ENCODE measurements around the gene ZFYVE27. TPM values are rescaled to one million over a fixed set of nuclear protein-coding genes. Genes with fewer than 3 reads are reported as not detected.

ZFYVE27 gene
- total and polyA plus RNA-seq, 2 experiments from 2014 or later: 50.7 to 59.8 TPM

DNA sequence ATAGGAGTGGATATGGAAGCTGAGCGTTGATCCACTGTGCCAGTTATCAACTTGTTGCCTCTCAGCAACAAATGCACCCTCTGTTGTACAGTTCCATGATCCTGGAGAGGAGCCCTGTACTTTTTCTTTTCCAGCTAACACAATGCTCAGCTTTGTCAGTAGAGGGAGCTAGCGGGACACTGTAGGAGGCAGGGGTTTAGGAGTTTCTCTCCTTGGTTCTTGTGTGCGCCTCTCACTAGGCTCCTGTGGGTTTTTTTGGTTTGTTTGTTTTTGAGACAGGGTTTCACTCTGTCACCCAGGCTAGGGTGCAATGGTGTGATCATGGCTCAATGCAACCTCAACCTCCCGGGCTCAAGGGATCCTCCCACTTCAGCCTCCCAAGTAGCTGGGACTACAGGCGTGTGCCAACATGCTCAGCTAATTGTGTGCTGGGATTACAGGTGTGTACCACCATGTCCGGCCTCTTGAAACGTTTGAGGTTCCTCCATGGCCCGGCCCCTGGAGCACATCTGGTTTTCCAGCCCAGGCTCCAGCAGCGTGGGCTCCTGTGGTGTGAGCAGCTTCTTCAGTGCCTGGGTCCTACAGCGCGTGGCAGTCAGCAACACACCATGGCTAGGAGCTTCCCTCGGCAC lies 35.4 kb upstream of the ZFYVE27 start:
- Histone ChIP-seq H3K36me3 (no peaks in the 10 kb centered on the region), H3K4me1 (ENCODE audit: low read depth) (no peaks in the 10 kb centered on the region), H3K4me3 (no peak overlapping the region), H3K27ac (no peak overlapping the region), H3K9me3 (ENCODE audit: low read depth) (no peaks in the 10 kb centered on the region), H3K27me3 (no peaks in the 10 kb centered on the region)
- peak; percentile 80 to 84 for DNase-seq (ENCODE audit: low read depth in 1 of 2, low spot score in 1 of 2)
- TF ChIP-seq, protein P1, sequence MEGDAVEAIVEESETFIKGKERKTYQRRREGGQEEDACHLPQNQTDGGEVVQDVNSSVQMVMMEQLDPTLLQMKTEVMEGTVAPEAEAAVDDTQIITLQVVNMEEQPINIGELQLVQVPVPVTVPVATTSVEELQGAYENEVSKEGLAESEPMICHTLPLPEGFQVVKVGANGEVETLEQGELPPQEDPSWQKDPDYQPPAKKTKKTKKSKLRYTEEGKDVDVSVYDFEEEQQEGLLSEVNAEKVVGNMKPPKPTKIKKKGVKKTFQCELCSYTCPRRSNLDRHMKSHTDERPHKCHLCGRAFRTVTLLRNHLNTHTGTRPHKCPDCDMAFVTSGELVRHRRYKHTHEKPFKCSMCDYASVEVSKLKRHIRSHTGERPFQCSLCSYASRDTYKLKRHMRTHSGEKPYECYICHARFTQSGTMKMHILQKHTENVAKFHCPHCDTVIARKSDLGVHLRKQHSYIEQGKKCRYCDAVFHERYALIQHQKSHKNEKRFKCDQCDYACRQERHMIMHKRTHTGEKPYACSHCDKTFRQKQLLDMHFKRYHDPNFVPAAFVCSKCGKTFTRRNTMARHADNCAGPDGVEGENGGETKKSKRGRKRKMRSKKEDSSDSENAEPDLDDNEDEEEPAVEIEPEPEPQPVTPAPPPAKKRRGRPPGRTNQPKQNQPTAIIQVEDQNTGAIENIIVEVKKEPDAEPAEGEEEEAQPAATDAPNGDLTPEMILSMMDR (IDR thresholded peaks at IDR 0.05; ENCODE audit: low read depth, low read length): peak; percentile 94

DNA sequence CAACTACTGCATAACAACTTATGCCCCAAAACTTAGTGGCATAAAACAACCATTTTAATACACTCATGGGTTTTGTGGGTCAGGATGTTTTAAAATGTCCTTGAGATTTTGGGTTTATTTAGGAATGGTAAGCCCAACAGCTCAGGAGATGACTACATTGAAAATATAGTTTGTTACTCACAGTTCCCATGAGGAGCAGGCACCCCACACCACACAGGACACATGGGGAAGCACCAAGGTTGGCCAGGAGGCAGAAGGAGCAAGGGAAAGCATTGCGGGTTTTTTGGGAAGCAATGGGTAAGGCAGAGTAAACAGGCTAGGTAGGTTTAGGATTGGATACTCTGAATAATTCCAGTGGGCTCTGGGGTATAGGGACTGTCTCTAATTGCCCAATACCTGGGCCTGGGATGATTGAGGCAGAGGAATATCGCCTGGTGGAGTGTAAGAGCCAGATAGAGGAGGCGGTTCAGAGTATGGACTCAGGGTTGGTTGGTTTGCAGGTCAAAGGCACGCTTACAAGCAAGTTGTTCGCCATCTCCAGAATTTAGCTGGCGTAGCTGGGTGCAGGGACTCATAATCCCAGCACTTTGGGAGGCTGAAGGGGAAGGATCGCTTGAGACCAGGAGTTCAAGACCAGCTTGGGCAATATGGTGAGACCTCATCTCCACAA lies 33.4 kb upstream of the ZFYVE27 start:
- DNase-seq (ENCODE audit: low read depth in 1 of 2, low spot score in 1 of 2): no peak

DNA sequence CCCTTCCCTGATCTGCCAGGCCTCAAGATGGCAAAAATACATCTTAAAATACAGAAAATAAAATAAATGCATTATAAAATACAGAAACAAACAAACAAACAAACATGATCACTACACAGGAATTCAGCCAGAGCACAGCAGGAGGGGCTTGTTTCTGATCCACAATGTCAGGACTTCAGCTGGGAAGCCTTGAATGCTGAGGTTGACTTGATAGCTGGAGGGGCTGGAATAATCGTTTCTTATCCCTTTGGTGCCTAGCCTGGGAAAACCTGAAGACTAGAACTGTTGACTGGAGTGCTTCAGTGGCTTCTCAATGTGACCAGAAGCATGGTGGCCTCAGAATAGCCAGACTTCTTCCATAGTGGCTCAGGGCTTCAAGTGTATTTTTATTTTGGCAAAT lies 32.6 kb upstream of the ZFYVE27 start:
- Histone ChIP-seq H3K9me3 (ENCODE audit: low read depth) (no peaks in the 10 kb centered on the region), H3K4me3 (no peak overlapping the region), H3K27me3 (no peaks in the 10 kb centered on the region), H3K27ac (no peak overlapping the region), H3K36me3 (no peaks in the 10 kb centered on the region), H3K4me1 (ENCODE audit: low read depth) (peaks cover 3% of the 10 kb centered on the region)
- TF ChIP-seq, protein P1 (IDR thresholded peaks at IDR 0.05; ENCODE audit: low read depth, low read length): no peak
- no peak for DNase-seq (ENCODE audit: low read depth in 1 of 2, low spot score in 1 of 2)

More for the DNA sequence above, 33.4 kb upstream of the ZFYVE27 start:
- H3K9me3 ChIP-seq (ENCODE audit: low read depth): no peaks in the 10 kb centered on the region
- TF ChIP-seq, protein P1 (IDR thresholded peaks at IDR 0.05; ENCODE audit: low read depth, low read length): no peak
- H3K27me3 ChIP-seq: no peaks in the 10 kb centered on the region
- no peak overlapping the region for H3K4me3 ChIP-seq
- H3K36me3 ChIP-seq: no peaks in the 10 kb centered on the region
- no peaks in the 10 kb centered on the region for H3K4me1 ChIP-seq (ENCODE audit: low read depth)
- no peak overlapping the region for H3K27ac ChIP-seq

DNA sequence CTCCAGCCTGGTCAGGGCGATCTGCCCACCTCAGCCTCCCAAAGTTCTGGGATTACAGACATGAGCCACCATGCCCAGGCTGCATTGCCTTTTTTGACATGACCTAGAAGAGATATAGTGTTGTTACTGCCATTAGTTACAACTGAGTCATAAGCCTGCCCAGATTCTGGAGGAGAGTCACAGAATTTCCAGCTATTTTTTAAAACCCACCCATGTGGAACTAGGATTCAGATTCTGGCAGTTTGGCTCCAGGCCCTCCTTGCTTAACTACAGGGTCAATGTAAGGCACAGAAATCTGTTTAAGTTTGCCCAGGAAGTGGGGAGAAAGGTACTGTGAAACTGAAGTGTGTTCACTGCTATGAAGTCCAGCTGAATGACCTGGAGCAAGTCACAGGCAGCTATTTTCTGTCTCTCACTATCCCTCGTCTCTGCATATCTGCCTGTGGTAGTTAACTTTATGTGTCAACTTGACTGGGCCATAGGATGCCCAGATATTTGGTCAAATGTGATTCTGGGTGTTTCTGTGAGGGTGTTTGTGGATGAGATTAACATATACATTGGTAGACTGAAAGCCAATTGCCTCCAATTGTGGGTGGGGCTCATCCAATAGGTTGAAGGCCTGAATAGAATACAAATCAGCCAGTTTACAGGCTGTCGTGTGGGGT lies 31.8 kb upstream of the ZFYVE27 start:
- DNase-seq (ENCODE audit: low read depth in 1 of 2, low spot score in 1 of 2): no peak
- no peaks in the 10 kb centered on the region for H3K9me3 ChIP-seq (ENCODE audit: low read depth)
- no peak overlapping the region for H3K4me3 ChIP-seq
- H3K27me3 ChIP-seq: no peaks in the 10 kb centered on the region
- TF ChIP-seq, protein P1 (IDR thresholded peaks at IDR 0.05; ENCODE audit: low read depth, low read length): no peak
- H3K36me3 ChIP-seq: no peaks in the 10 kb centered on the region
- H3K27ac ChIP-seq: no peak overlapping the region
- H3K4me1 ChIP-seq (ENCODE audit: low read depth): peaks cover 8% of the 10 kb centered on the region

DNA sequence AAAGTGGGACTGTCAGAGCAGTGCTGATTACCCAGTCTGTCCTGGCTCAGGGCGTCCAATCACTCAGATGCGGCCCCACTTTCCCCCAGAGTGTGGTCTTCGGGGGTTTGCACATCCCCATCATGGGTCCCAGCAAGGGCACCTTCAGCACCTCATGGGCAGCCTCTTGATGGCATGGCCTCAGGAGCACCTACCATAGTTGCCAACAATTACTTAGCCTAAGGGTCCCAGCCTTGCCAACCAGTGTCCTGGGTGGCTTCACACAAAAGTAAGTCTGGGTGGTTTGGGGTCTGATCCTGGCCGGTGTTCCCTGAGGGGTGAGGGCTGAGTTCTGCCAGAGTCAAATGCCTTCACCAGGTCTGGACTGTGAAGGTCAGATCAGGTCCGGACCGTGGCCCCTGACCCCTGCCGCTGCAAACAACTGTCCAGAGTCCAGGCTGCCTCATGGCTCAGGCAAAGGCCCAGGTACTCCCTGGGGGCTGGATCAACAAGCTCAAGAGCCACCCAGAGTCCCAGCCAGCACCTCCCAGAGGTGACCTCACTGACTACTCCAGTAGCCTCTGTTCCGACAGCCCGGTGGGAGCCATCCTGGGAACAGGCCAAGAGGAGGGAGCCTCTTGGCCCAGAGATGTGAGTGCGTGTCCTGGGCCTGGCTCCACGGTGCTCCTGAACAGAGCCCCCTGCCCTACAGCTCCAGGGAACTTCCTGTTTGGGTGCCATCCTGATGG lies 29.6 kb upstream of the ZFYVE27 start:
- Histone ChIP-seq H3K4me1 (ENCODE audit: low read depth) (peaks cover 8% of the 10 kb centered on the region), H3K27ac (peak overlapping the region; percentile 98), H3K4me3 (no peak overlapping the region), H3K9me3 (ENCODE audit: low read depth) (no peaks in the 10 kb centered on the region), H3K27me3 (no peaks in the 10 kb centered on the region), H3K36me3 (no peaks in the 10 kb centered on the region)
- TF ChIP-seq, protein P1 (IDR thresholded peaks at IDR 0.05; ENCODE audit: low read depth, low read length): no peak
- DNase-seq (ENCODE audit: low read depth in 1 of 2, low spot score in 1 of 2): no peak
